H9 (cell line): ENCODE results near the gene IL18R1. TPM values are rescaled to one million over a fixed set of nuclear protein-coding genes. Genes with fewer than 3 reads are reported as not detected.

Source experiments
- DNase-seq: peaks from one replicate; pipeline ENCODE4 v3.0.0-alpha.2; 2017
- H2AFZ ChIP-seq: one replicate; pipeline ENCODE4 v1.6.1; 2013; ENCODE audit warnings: mild to moderate bottlenecking, low read length, control low read depth, moderate library complexity
- H2AK5ac ChIP-seq: 2 replicates; pipeline ENCODE4 v1.6.1; 2013; ENCODE audit warnings: low read length, control low read depth, mixed read lengths; ENCODE audit not compliant: insufficient read length
- H2BK120ac ChIP-seq: one replicate; pipeline ENCODE4 v1.6.1; 2013; ENCODE audit warnings: low read depth, mild to moderate bottlenecking, low read length, control low read depth, inconsistent platforms; ENCODE audit not compliant: poor library complexity, severe bottlenecking
- H2BK12ac ChIP-seq: 2 replicates; pipeline ENCODE4 v1.6.1; 2013; ENCODE audit warnings: low read length, control low read depth, mixed read lengths, low read depth; ENCODE audit not compliant: insufficient read length
- H2BK15ac ChIP-seq: 2 replicates; pipeline ENCODE4 v1.6.1; 2013; ENCODE audit warnings: low read depth, low read length, control low read depth
- H2BK20ac ChIP-seq: one replicate; pipeline ENCODE4 v1.6.1; 2013; ENCODE audit warnings: low read depth, mild to moderate bottlenecking, low read length, control low read depth, inconsistent platforms; ENCODE audit not compliant: poor library complexity, severe bottlenecking
- H2BK5ac ChIP-seq: 2 replicates; pipeline ENCODE4 v1.6.1; 2013; ENCODE audit warnings: low read length, control low read depth, mixed read lengths; ENCODE audit not compliant: insufficient read length
- H3K14ac ChIP-seq: 2 replicates; pipeline ENCODE4 v1.6.1; 2013; ENCODE audit warnings: low read length, control low read depth; ENCODE audit not compliant: insufficient read depth
- H3K18ac ChIP-seq: 2 replicates; pipeline ENCODE4 v1.6.1; 2013; ENCODE audit warnings: low read depth, mild to moderate bottlenecking, mixed read lengths, low read length, control low read depth; ENCODE audit not compliant: insufficient read length
- H3K23ac ChIP-seq: 2 replicates; pipeline ENCODE4 v1.6.1; 2013; ENCODE audit warnings: low read length, control low read depth, mixed read lengths, low read depth; ENCODE audit not compliant: insufficient read length
- H3K23me2 ChIP-seq: 2 replicates; pipeline ENCODE4 v1.6.1; 2013; ENCODE audit warnings: low read depth, mild to moderate bottlenecking, mixed read lengths, low read length, control low read depth; ENCODE audit not compliant: insufficient read length, poor library complexity, severe bottlenecking
- H3K27ac ChIP-seq: 2 replicates; pipeline ENCODE4 v1.5.1; 2013; ENCODE audit warnings: low read length, control low read depth, mixed read lengths, low read depth; ENCODE audit not compliant: insufficient read length
- H3K27me3 ChIP-seq: 2 replicates; pipeline ENCODE4 v1.6.1; 2013; ENCODE audit warnings: low read length, control low read depth, inconsistent platforms; ENCODE audit not compliant: insufficient read depth
- H3K4ac ChIP-seq: 2 replicates; pipeline ENCODE4 v1.6.1; 2013; ENCODE audit warnings: low read depth, mild to moderate bottlenecking, control low read depth, inconsistent platforms, low read length, moderate library complexity
- H3K4me1 ChIP-seq: 2 replicates; pipeline ENCODE4 v1.6.1; 2013; ENCODE audit warnings: low read length, control low read depth, inconsistent platforms; ENCODE audit not compliant: insufficient read depth
- H3K4me2 ChIP-seq: 2 replicates; pipeline ENCODE4 v1.6.1; 2013; ENCODE audit warnings: low read length, control low read depth, mixed read lengths; ENCODE audit not compliant: insufficient read length, insufficient read depth
- H3K56ac ChIP-seq: 2 replicates; pipeline ENCODE4 v1.6.1; 2013; ENCODE audit warnings: low read depth, mild to moderate bottlenecking, mixed read lengths, low read length, control low read depth; ENCODE audit not compliant: insufficient read length
- H3K79me1 ChIP-seq: 2 replicates; pipeline ENCODE4 v1.6.1; 2013; ENCODE audit warnings: low read depth, mild to moderate bottlenecking, moderate library complexity, low read length, control low read depth, inconsistent platforms; ENCODE audit not compliant: insufficient read depth, poor library complexity, severe bottlenecking
- H3K79me2 ChIP-seq: 2 replicates; pipeline ENCODE4 v1.6.1; 2013; ENCODE audit warnings: low read length, control low read depth, inconsistent platforms; ENCODE audit not compliant: insufficient read depth
- H3K9ac ChIP-seq: 2 replicates; pipeline ENCODE4 v1.6.1; 2013; ENCODE audit warnings: low read length, control low read depth, mixed read lengths; ENCODE audit not compliant: insufficient read length; ENCODE audit errors: extremely low read depth
- H3K9me3 ChIP-seq: one replicate; pipeline ENCODE4 v1.6.1; 2013; ENCODE audit warnings: low read depth, low read length, inconsistent platforms; ENCODE audit not compliant: control insufficient read depth
- H3T11ph ChIP-seq: one replicate; pipeline ENCODE4 v1.6.1; 2013; ENCODE audit warnings: mild to moderate bottlenecking, low read length, control low read depth, inconsistent platforms
- H4K20me1 ChIP-seq: one replicate; pipeline ENCODE4 v1.6.1; 2013; ENCODE audit not compliant: control insufficient read depth, insufficient read length, insufficient read depth
- H4K5ac ChIP-seq: 2 replicates; pipeline ENCODE4 v1.6.1; 2013; ENCODE audit warnings: low read depth, mild to moderate bottlenecking, mixed read lengths, low read length, control low read depth; ENCODE audit not compliant: insufficient read length
- H4K8ac ChIP-seq: replicated peaks from 2 replicates; pipeline ENCODE4 v1.6.1; 2013; ENCODE audit warnings: low read length, control low read depth, mixed read lengths, low read depth; ENCODE audit not compliant: insufficient read length
- H4K91ac ChIP-seq: 2 replicates; pipeline ENCODE4 v1.6.1; 2013; ENCODE audit warnings: low read depth, mild to moderate bottlenecking, moderate library complexity, mixed read lengths, low read length, control low read depth; ENCODE audit not compliant: insufficient read length
- H3K27ac Mint-ChIP-seq, 3 experiments: 2 replicates in 2 of 3; 3 replicates in 1 of 3; pipeline ENCODE4 v1.8.0; 2020 to 2021; ENCODE audit warnings: mixed read lengths in 3 of 3, mild to moderate bottlenecking in 1 of 3, moderate library complexity in 1 of 3
- H3K27me3 Mint-ChIP-seq: 2 replicates; pipeline ENCODE4 v1.8.0; 2021; ENCODE audit warnings: low read depth, mild to moderate bottlenecking, moderate library complexity, mixed read lengths
- H3K36me3 Mint-ChIP-seq, 3 experiments: 2 replicates in 2 of 3; 3 replicates in 1 of 3; pipeline ENCODE4 v1.8.0; 2020 to 2021; ENCODE audit warnings: low read depth in 3 of 3, mixed read lengths in 3 of 3; ENCODE audit not compliant: insufficient read depth in 1 of 3
- H3K4me1 Mint-ChIP-seq, 2 experiments: 2 replicates each; pipeline ENCODE4 v1.8.0; 2020; ENCODE audit warnings: mixed read lengths in 2 of 2
- H3K4me3 Mint-ChIP-seq, 2 experiments: 2 replicates in 1 of 2; 3 replicates in 1 of 2; pipeline ENCODE4 v1.8.0; 2020 to 2021; ENCODE audit warnings: mild to moderate bottlenecking in 2 of 2, mixed read lengths in 2 of 2, moderate library complexity in 1 of 2
- H3K9me3 Mint-ChIP-seq, 2 experiments: 2 replicates in 1 of 2; 3 replicates in 1 of 2; pipeline ENCODE4 v1.8.0; 2020; ENCODE audit warnings: mild to moderate bottlenecking in 2 of 2, mixed read lengths in 2 of 2, moderate library complexity in 1 of 2
- CTCF ChIP-seq: fragments of 200-600 bp; sonication (generic); conservative IDR thresholded peaks from 3 replicates; pipeline ENCODE4 v1.8.0; 2021; ENCODE audit warnings: antibody characterized with exemption, mild to moderate bottlenecking
- WGBS: extraction: QIAGEN DNeasy Blood & Tissue Kit; methylation state at CpG from one replicate; pipeline ENCODE4 v1.1.7; 2013; ENCODE audit warnings: missing lambda C conversion rate, low lambda C conversion rate, mixed read lengths; ENCODE audit not compliant: insufficient read length; ENCODE audit errors: extremely low coverage; 5-methylcytosine and 5-hydroxymethylcytosine counted together
- total RNA-seq: library from RNA; stranded (reverse); gene quantifications from 2 replicates; pipeline ENCODE4 v1.2.1, GENCODE V29; 2021

The IL18R1 gene
- total RNA-seq, 1 experiment from 2014 or later: not detected

DNA sequence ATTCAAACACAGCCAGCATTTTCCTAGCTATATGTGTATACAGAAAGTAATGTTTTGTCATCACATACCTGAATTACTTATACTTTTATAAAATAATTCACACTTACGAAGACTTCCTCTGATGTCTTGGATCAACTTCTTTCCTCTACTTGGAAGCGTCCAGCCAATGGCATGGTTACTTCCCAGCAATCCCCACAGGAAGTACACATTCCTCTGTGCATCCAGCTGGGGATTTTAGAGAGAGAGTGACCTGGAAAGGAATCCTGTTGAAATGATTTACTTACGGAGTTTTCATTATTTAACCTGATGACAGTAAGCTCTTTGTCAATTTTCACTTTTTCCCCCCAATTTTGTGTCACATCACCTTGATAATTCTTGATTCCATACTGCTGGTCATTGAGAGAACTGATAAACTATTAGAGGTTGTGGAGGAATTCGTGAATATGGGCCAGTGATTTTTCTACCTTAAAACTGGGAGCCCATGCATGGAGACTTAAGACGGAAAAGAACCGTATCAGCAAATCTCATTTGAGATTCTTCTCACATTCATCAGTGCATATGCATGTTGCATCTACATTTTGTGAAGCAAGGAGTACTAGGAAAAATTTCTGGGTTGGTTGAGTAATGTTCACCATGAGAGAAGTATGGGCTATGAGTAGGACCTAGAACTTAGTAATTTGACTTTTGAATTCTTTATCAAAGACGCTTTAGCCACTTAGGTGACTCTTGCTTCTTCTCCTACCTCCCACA lies 9.0 kb upstream of the IL18R1 start:
- no peaks in the 10 kb centered on the region for H3K4me1 Mint-ChIP-seq
- no peak overlapping the region for H3T11ph ChIP-seq
- H2BK20ac ChIP-seq: no peak overlapping the region
- no peak overlapping the region for H2BK5ac ChIP-seq
- no peak overlapping the region for H3K23ac ChIP-seq
- no peak overlapping the region for H3K27ac ChIP-seq
- no peaks in the 10 kb centered on the region for H3K9me3 ChIP-seq
- H4K5ac ChIP-seq: no peak overlapping the region
- no peak for DNase-seq
- no peak overlapping the region for H4K8ac ChIP-seq
- H3K79me2 ChIP-seq: no peaks in the 10 kb centered on the region
- no peak overlapping the region for H2AFZ ChIP-seq
- no peak overlapping the region for H4K91ac ChIP-seq
- H2BK15ac ChIP-seq: no peak overlapping the region
- H3K79me1 ChIP-seq: no peaks in the 10 kb centered on the region
- peaks cover 5% of the 10 kb centered on the region; the same call in 1 of the 2 replicates for H3K27me3 Mint-ChIP-seq
- no peak overlapping the region for H2AK5ac ChIP-seq
- no peaks in the 10 kb centered on the region for H3K27me3 ChIP-seq
- H3K9me3 Mint-ChIP-seq: no peaks in the 10 kb centered on the region
- no peaks in the 10 kb centered on the region for H3K4me1 ChIP-seq
- H3K18ac ChIP-seq: no peak overlapping the region
- no peak overlapping the region for H2BK12ac ChIP-seq
- H3K56ac ChIP-seq: no peak overlapping the region
- no peak overlapping the region for H3K4me3 Mint-ChIP-seq
- no peaks in the 10 kb centered on the region for H3K23me2 ChIP-seq
- no peak overlapping the region for H2BK120ac ChIP-seq
- H4K20me1 ChIP-seq: no peaks in the 10 kb centered on the region
- no peak overlapping the region for H3K9ac ChIP-seq
- no peak overlapping the region for H3K27ac Mint-ChIP-seq
- no peaks in the 10 kb centered on the region for H3K36me3 Mint-ChIP-seq
- WGBS: no CpG with 5 or more reads among the region's 7 CpGs
- H3K14ac ChIP-seq: no peak overlapping the region
- TF ChIP-seq CTCF: no peak
- H3K4ac ChIP-seq: no peak overlapping the region
- H3K4me2 ChIP-seq: no peak overlapping the region
